Omental fat pad (tissue), 4 donors: ENCODE data around the gene SLC5A1. TPM values are rescaled to one million over a fixed set of nuclear protein-coding genes. Genes with fewer than 3 reads are reported as not detected.
"Not testable (repeated sequence)": the region's sequence is repeated elsewhere in the genome, so short reads cannot be mapped to it uniquely, and the experiment has no call there.

Experiments
- ATAC-seq: fragments of 150-250 bp; one replicate; pipeline ENCODE4 v1.9.1; 2016; ENCODE audit warnings: mild to moderate bottlenecking, moderate library complexity; ENCODE audit not compliant: low FRiP score
- DNase-seq: peaks from one replicate; pipeline ENCODE4 v3.0.0-alpha.2; 2019; ENCODE audit warnings: low spot score
- CTCF ChIP-seq, 3 donors: fragments of 450-650 bp; IDR thresholded peaks; one replicate each; pipeline ENCODE4 v1.5.1; 2016 to 2017; ENCODE audit warnings: antibody characterized with exemption in 3 of 3, mild to moderate bottlenecking in 3 of 3, moderate library complexity in 2 of 3
- total RNA-seq, 4 donors: library from RNA; depleted of rRNA; stranded (reverse); fragments of >200 nt; gene quantifications; one replicate each; pipeline ENCODE4 v1.1.0, GENCODE V29; 2016

Gene SLC5A1
- total RNA-seq, 4 donors from 2014 or later, result not detected

GRCh38 chr22:32127904-32128303, 84.8 kb downstream of the SLC5A1 start:
- ATAC-seq, result no peak

GRCh38 chr22:32130464-32130863, 87.4 kb downstream of the SLC5A1 start:
- no peak for ATAC-seq
- DNase-seq, result no peak
- TF ChIP-seq CTCF (IDR thresholded peaks at IDR 0.05), result no peak

More at GRCh38 chr22:32127904-32128303, 84.8 kb downstream of the SLC5A1 start:
- no peak for DNase-seq
- no peak for TF ChIP-seq CTCF (IDR thresholded peaks at IDR 0.05)

DNA sequence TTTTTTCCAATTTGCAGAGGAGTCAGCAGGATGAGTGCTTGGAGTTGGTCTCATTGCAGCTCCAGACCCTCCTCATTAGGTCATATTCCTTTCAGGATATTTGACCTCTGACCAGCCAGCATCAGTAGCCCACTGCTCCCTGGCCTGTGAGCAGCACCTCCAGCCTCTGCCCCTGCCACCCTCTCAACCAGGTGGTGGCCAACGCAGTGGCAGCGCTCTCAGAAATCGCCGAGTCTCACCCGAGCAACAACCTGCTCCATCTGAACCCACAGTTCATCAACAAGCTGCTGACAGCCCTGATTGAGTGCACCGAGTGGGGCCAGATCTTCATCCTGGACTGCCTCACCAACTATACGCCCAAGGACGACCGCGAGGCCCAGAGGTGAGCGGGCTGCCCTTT, 89.1 kb downstream of the SLC5A1 start:
- no peak for DNase-seq
- no peak for ATAC-seq
- no peak for TF ChIP-seq CTCF (IDR thresholded peaks at IDR 0.05)

DNA sequence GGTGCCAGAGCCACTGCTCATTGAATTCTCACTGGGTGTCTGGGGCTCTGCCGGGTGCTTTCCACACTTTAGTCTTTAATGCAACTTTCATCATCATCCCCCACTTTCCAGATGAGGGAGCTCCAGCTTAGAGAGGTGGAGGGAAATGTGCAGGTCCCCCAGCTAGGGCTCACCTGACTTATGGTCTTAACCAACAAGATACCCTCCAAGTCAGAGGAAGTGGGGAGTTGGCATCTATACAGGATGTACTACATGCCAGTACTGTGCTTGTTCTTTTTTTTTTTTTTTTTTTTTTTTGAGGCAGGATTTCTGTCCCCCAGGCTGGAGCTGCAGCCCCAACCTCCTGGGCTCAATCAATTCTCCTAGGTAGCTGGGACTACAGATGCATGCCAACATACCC, 89.7 kb downstream of the SLC5A1 start:
- DNase-seq, result no peak
- no peak for ATAC-seq
- TF ChIP-seq CTCF (IDR thresholded peaks at IDR 0.05), result no peak

- DNase-seq, result not testable (repeated sequence)
Observed at GRCh38 chr22:32134796-32135195, 91.7 kb downstream of the SLC5A1 start.

GRCh38 chr22:32135958-32136357, 92.9 kb downstream of the SLC5A1 start:
- ATAC-seq, result not testable (repeated sequence)

More at GRCh38 chr22:32134796-32135195, 91.7 kb downstream of the SLC5A1 start:
- not testable (repeated sequence) for ATAC-seq

GRCh38 chr22:32136881-32137280, 93.8 kb downstream of the SLC5A1 start:
- ATAC-seq, DNase-seq: not testable (repeated sequence)

More at GRCh38 chr22:32135958-32136357, 92.9 kb downstream of the SLC5A1 start:
- DNase-seq, result not testable (repeated sequence)

- ATAC-seq, result not testable (repeated sequence)
Observed at GRCh38 chr22:32137731-32138324, 94.8 kb downstream of the SLC5A1 start.

DNA sequence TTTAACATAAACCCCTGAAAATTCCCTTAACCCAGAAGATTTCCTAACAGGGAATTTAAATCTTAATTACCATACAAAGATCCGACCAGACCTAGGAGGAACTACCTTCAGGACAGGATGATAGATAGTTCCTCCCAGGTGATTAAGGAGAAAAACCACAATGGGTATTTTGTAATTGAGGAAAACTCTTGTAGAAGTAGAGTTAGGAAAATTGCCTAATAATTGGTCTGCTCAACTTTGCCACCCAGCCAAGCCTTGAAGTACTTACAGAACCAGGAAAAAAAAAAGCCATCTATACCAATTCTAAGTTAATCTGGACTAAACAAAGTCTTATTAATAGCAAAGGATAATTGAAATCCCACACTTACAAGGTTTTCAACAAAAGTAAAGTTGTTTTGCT, 95.5 kb downstream of the SLC5A1 start:
- ATAC-seq, DNase-seq: not testable (repeated sequence)

More at GRCh38 chr22:32137731-32138324, 94.8 kb downstream of the SLC5A1 start:
- DNase-seq, result not testable (repeated sequence)

- not testable (repeated sequence) for DNase-seq, ATAC-seq
Observed at GRCh38 chr22:32140688-32141087, 97.6 kb downstream of the SLC5A1 start.
